K562 (cell line): ENCODE data around the gene ZC3HAV1L. TPM values are rescaled to one million over a fixed set of nuclear protein-coding genes. Genes with fewer than 3 reads are reported as not detected.
A peak's percentile ranks its signal among the peaks of the same experiment; 100 is the strongest.

Source experiments
- ATAC-seq: fragments of 200-7000 bp; cut with Tn5 transposase; 3 replicates; pipeline ENCODE4 v1.9.1; 2020; ENCODE audit warnings: moderate library complexity
- BruUV-seq: library from RNA; stranded (reverse); fragments of 400-500 nt; replicated peaks from 2 replicates; lab custom pipeline; 2021; lab: Mats Ljungman, UMichigan
- CTCF ChIA-PET: fragments of 300-600 bp; formaldehyde crosslinking; extraction: SDS; loops from one replicate; lab custom pipeline; 2021; ENCODE audit warnings: low intra/inter-chr PET ratio; lab: Yijun Ruan, JAX
- POLR2A ChIA-PET: fragments of 300-600, 350-650 bp; sonication (Branson Sonifier 250); formaldehyde crosslinking; extraction: SDS; loops from one replicate; lab custom pipeline; 2021; ENCODE audit warnings: antibody characterized with exemption, inconsistent platforms; lab: Yijun Ruan, JAX
- DNase-seq, 4 experiments: peaks; one replicate each; pipeline versions ENCODE4 v3.0.0 to v3.0.0-alpha.2; 2011 to 2018; ENCODE audit warnings: low spot score in 3 of 4, mixed read lengths in 3 of 4; ENCODE audit errors: extremely low read depth in 1 of 4
- FAIRE-seq: peaks from 2 replicates; lab custom pipeline; 2011; peaks lifted over from hg19 to GRCh38; lab: Jason Lieb, UNC
- H2AFZ ChIP-seq: 2 replicates; pipeline ENCODE4 v1.6.0; 2011; ENCODE audit warnings: low read depth, low read length, control low read depth, inconsistent platforms
- H3K27ac ChIP-seq: fragments of 200-600 bp; 3 replicates; pipeline ENCODE4 v1.8.0; 2011; ENCODE audit warnings: low read depth, mild to moderate bottlenecking, control low read depth, inconsistent platforms, low read length, moderate library complexity, mixed read lengths; ENCODE audit errors: extremely low read depth
- H3K27me3 ChIP-seq, 2 experiments: fragments of 300-600 bp in 1 of 2; 2 replicates in 1 of 2; 3 replicates in 1 of 2; pipeline versions ENCODE4 v1.6.0 to v1.8.0; 2011; ENCODE audit warnings: inconsistent platforms in 2 of 2, low read length in 2 of 2, mild to moderate bottlenecking in 1 of 2, mixed read lengths in 1 of 2, moderate library complexity in 1 of 2; ENCODE audit not compliant: control insufficient read depth in 2 of 2, insufficient read depth in 2 of 2
- H3K36me3 ChIP-seq: fragments of 300-600 bp; 3 replicates; pipeline ENCODE4 v1.8.0; 2011; ENCODE audit warnings: mild to moderate bottlenecking, low read length, inconsistent platforms; ENCODE audit not compliant: control insufficient read depth, insufficient read depth
- H3K4me1 ChIP-seq, 2 experiments: fragments of 200-600 bp in 1 of 2; replicated peaks in 1 of 2; 2 replicates in 1 of 2; 3 replicates in 1 of 2; pipeline versions ENCODE4 v1.5.1 to v1.8.0; 2011; ENCODE audit warnings: inconsistent platforms in 2 of 2, low read length in 2 of 2, mild to moderate bottlenecking in 1 of 2, mixed read lengths in 1 of 2, moderate library complexity in 1 of 2; ENCODE audit not compliant: control insufficient read depth in 2 of 2, insufficient read depth in 2 of 2
- H3K4me2 ChIP-seq: 2 replicates; pipeline ENCODE4 v1.6.1; 2011; ENCODE audit warnings: low read length, control low read depth, inconsistent platforms, mixed read lengths; ENCODE audit not compliant: insufficient read depth
- H3K4me3 ChIP-seq: fragments of 200-600 bp; sonication (generic), shearing (Covaris generic); 2 replicates; pipeline ENCODE4 v1.5.1; 2016; ENCODE audit warnings: control low read depth, inconsistent platforms
- H3K79me2 ChIP-seq: fragments of 200-600 bp; 3 replicates; pipeline ENCODE4 v1.8.0; 2011; ENCODE audit warnings: low read length, inconsistent platforms; ENCODE audit not compliant: control insufficient read depth, insufficient read depth
- H3K9ac ChIP-seq, 2 experiments: 2 replicates each; pipeline versions ENCODE4 v1.6.0 to v1.6.1; 2011; ENCODE audit warnings: low read depth in 2 of 2, low read length in 2 of 2, control low read depth in 1 of 2, inconsistent platforms in 1 of 2, mild to moderate bottlenecking in 1 of 2, mixed read lengths in 1 of 2; ENCODE audit not compliant: insufficient read depth in 1 of 2
- H3K9me1 ChIP-seq: one replicate; pipeline ENCODE4 v1.6.0; 2011; ENCODE audit warnings: inconsistent platforms, mild to moderate bottlenecking, low read length, moderate library complexity; ENCODE audit not compliant: control insufficient read depth, insufficient read depth
- H3K9me3 ChIP-seq: replicated peaks from 2 replicates; pipeline ENCODE4 v1.5.1; 2011; ENCODE audit warnings: low read depth, low read length, inconsistent platforms; ENCODE audit not compliant: control insufficient read depth, insufficient read depth
- H4K20me1 ChIP-seq: replicated peaks from 2 replicates; pipeline ENCODE4 v1.6.1; 2011; ENCODE audit warnings: low read length, inconsistent platforms, mixed read lengths; ENCODE audit not compliant: control insufficient read depth, insufficient read depth
- ARID1B ChIP-seq: fragments of 450-650 bp; IDR thresholded peaks from 2 replicates; pipeline ENCODE4 v1.6.1; 2016; ENCODE audit warnings: antibody characterized with exemption, mild to moderate bottlenecking, inconsistent platforms
- CTBP1 ChIP-seq: fragments of 450-650 bp; IDR thresholded peaks from 2 replicates; pipeline ENCODE4 v1.6.1; 2016; ENCODE audit warnings: borderline replicate concordance
- DPF2 ChIP-seq: fragments of 450-650 bp; IDR thresholded peaks from 2 replicates; pipeline ENCODE4 v1.6.1; 2016
- FOSL1 ChIP-seq: fragments of 200-800 bp; sonication (Bioruptor generic); conservative IDR thresholded peaks from 2 replicates; pipeline ENCODE4 v1.6.1; 2016; ENCODE audit warnings: missing genetic modification characterization, missing compliant biosample characterization
- HINFP ChIP-seq: fragments of 450-650 bp; conservative IDR thresholded peaks from 2 replicates; pipeline ENCODE4 v1.6.1; 2016; ENCODE audit warnings: missing genetic modification characterization, low read depth, mild to moderate bottlenecking, control low read depth, missing compliant biosample characterization
- MEF2D ChIP-seq: conservative IDR thresholded peaks from 2 replicates; pipeline ENCODE4 v1.6.1; 2016; ENCODE audit warnings: low read depth, missing genetic modification characterization, missing compliant biosample characterization
- MLX ChIP-seq, 2 experiments: fragments of 450-650 bp in 1 of 2; sonication (generic) in 1 of 2; formaldehyde crosslinking; conservative IDR thresholded peaks; 2 replicates each; pipeline versions ENCODE4 v1.4.0 to v1.8.1; 2020 to 2022; ENCODE audit warnings: mild to moderate bottlenecking in 1 of 2, missing genetic modification reagents in 1 of 2
- MNT ChIP-seq, 2 experiments: fragments of 450-650 bp; conservative IDR thresholded peaks; 2 replicates each; pipeline ENCODE4 v1.6.1; 2017; ENCODE audit warnings: mild to moderate bottlenecking in 2 of 2, moderate library complexity in 2 of 2
- NFE2 ChIP-seq: IDR thresholded peaks from 2 replicates; pipeline ENCODE4 v1.6.1; 2014; ENCODE audit warnings: antibody characterized with exemption, low read depth
- TBL1XR1 ChIP-seq, 2 experiments: IDR thresholded peaks; 2 replicates each; pipeline ENCODE4 v1.6.1; 2012; ENCODE audit warnings: improper control_type of control experiment in 2 of 2, low read length in 2 of 2, mild to moderate bottlenecking in 1 of 2
- TEAD2 ChIP-seq: fragments of 450-650 bp; IDR thresholded peaks from 2 replicates; pipeline ENCODE4 v1.6.1; 2016; ENCODE audit warnings: missing genetic modification characterization, control low read depth, missing compliant biosample characterization
- TRIM24 ChIP-seq, 2 experiments: fragments of 450-650 bp; IDR thresholded peaks; 2 replicates each; pipeline ENCODE4 v1.6.1; 2016
- ZC3H11A ChIP-seq: IDR thresholded peaks from 2 replicates; pipeline ENCODE4 v1.6.1; 2012; ENCODE audit warnings: low read depth, low read length, improper control_type of control experiment
- ZEB2 ChIP-seq: fragments of 450-650 bp; IDR thresholded peaks from 2 replicates; pipeline ENCODE4 v1.6.1; 2016
- WGBS: fragments of 100-300 bp; shearing (Covaris generic); methylation state at CpG from one replicate; pipeline ENCODE4 v1.1.6; 2016; ENCODE audit warnings: low coverage, mixed read lengths; ENCODE audit not compliant: insufficient coverage; ENCODE audit errors: missing lambda C conversion rate; 5-methylcytosine and 5-hydroxymethylcytosine counted together
- in situ Hi-C: fragments of 300-500 bp; cut with MboI; formaldehyde crosslinking; loops from 4 replicates; pipeline ENCODE4 v1.15.0; 2018; ENCODE audit warnings: inconsistent platforms, mixed read lengths
- intact Hi-C: fragments of 100-400 bp; cut with micrococcal nuclease; formaldehyde crosslinking; loops from 2 replicates; pipeline ENCODE4 v1.14.2; 2022
- polyA plus RNA-seq, 8 experiments: library from polyadenylated mRNA; depleted of rRNA in 4 of 8; stranded (reverse) in 5 of 8; unstranded in 3 of 8; fragments of >200 nt; fragmentation: Nextera tagmentation in 2 of 8; fragmentation: Illumina TruSeq in 1 of 8; extraction: Ambion mirVana in 2 of 8; extraction: Trizol in 1 of 8; gene quantifications; 2 replicates each; pipeline versions ENCODE4 v1.2.1 to v1.2.3, GENCODE V29; 2011 to 2014; ENCODE audit warnings: inconsistent platforms in 1 of 8, missing spikeins in 1 of 8
- total RNA-seq, 7 experiments: library from RNA; depleted of rRNA in 6 of 7; stranded (reverse); fragments of >200 nt in 6 of 7; fragmentation: Illumina TruSeq in 2 of 7; extraction: Trizol in 2 of 7; gene quantifications; 2 replicates each; pipeline versions ENCODE4 v1.2.1 to v1.2.3, GENCODE V29; 2011 to 2021; ENCODE audit warnings: low replicate concordance in 1 of 7
- TF ChIP-seq, protein P1 (sequence below): fragments of 450-650 bp; IDR thresholded peaks from 2 replicates; pipeline ENCODE4 v1.6.1; 2016; ENCODE audit warnings: antibody characterized with exemption

Gene ZC3HAV1L
- total and polyA plus RNA-seq, 9 of the 15 experiments (the other 6 are each of a cell fraction or from before 2014, with no cell fraction given) = not detected

DNA sequence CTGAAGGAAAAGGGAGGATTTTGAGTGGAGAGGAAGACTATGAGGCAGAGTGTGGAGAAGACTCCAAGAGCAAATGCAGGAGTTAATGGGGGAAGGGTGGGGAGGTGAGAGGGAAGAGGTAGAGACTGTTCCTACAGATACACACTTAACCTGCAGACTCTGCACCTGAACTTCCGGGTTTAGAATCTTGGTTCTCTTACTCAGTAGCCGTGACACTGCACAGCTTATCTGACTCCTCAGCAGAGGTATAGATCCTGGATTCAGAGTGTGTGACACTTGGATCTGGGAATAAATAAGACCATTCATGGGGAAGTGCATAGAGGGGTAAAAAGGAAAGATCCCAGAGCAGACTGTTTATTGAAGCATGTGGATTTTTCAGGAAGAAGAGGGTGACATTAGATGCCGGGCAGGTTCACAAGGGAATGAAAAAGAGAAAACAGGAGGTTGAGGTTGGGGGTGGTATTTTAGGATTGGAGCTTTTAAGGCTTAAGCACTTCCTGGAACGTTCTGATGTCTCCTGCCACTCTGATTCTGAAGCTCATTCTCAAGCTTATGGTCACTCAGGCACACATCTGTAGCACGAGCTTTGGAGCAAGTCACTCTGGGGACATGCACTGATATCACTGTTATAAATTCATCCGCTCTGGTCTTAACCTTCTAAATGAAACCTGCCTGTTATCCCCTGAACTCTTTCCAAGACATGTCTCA, 5.7 kb upstream of the ZC3HAV1L start:
- BruUV-seq = no TSS peak
- Histone ChIP-seq H2AFZ (peak overlapping the region; percentile 14; the same call in 1 of the 2 replicates), H3K27ac (no peak overlapping the region), H3K4me3 (no peak overlapping the region), H3K9me1 (no peaks in the 10 kb centered on the region), H3K9ac (0 out of 4 replicates have a peak overlapping the region, but pooled peaks of 1 of the 2 experiments have one; percentile 36), H3K9me3 (no peaks in the 10 kb centered on the region), H3K4me2 (no peak overlapping the region), H3K36me3 (peaks cover 17% of the 10 kb centered on the region), H4K20me1 (no peaks in the 10 kb centered on the region), H3K4me1 (peaks cover 7 to 33% of the 10 kb centered on the region in 2 experiments), H3K79me2 (no peaks in the 10 kb centered on the region), H3K27me3 (0 out of 5 replicates have a peak, but pooled peaks cover 0 to 3% of the 10 kb centered on the region in 2 experiments)
- in situ Hi-C loops = no loop called here
- 26% methylated on average over 6 of the region's 6 CpGs for WGBS
- ChIA-PET POLR2A (interaction anchor here (0.5 to 1.2 kb wide), 4 partner anchors 19 to 197 kb away, joined by 3 to 4 read pairs (median 3); no protein-coding TSS in a partner anchor), CTCF (no interaction called here)
- DNase-seq (peak in 1 of 4 experiments; percentile 40), FAIRE-seq (no peak), ATAC-seq (peak; percentile 40)
- intact Hi-C loops = no loop called here
- TF ChIP-seq ZC3H11A (0 out of 2 replicates have a peak, but pooled peaks have one; percentile 36), DPF2 (peak; percentile 63), HINFP (tag) (0 out of 2 replicates have a peak, but pooled peaks have one; percentile 4), MNT (conservative IDR thresholded peaks at IDR 0.05) (peak in 1 of 2 experiments; percentile 22; a peak in 1 of 4 replicates), MEF2D (0 out of 2 replicates have a peak, but pooled peaks have one; percentile 35), FOSL1 (no peak), TEAD2 (tag) (0 out of 2 replicates have a peak, but pooled peaks have one; percentile 22), TBL1XR1 (IDR thresholded peaks at IDR 0.05; ENCODE audit: low read length in 2 of 2) (0 out of 4 replicates have a peak, but pooled peaks of 1 of the 2 experiments have one; percentile 23), NFE2 (peak; percentile 36; the same call in 1 of the 2 replicates), TRIM24 (IDR thresholded peaks at IDR 0.05) (0 out of 4 replicates have a peak, but pooled peaks of 1 of the 2 experiments have one; percentile 13), ARID1B (peak; percentile 49), MLX (CRISPR knock-in tag; conservative IDR thresholded peaks at IDR 0.05) (no peak), CTBP1 (no peak), ZEB2 (peak; percentile 51)
- TF ChIP-seq, protein P1, sequence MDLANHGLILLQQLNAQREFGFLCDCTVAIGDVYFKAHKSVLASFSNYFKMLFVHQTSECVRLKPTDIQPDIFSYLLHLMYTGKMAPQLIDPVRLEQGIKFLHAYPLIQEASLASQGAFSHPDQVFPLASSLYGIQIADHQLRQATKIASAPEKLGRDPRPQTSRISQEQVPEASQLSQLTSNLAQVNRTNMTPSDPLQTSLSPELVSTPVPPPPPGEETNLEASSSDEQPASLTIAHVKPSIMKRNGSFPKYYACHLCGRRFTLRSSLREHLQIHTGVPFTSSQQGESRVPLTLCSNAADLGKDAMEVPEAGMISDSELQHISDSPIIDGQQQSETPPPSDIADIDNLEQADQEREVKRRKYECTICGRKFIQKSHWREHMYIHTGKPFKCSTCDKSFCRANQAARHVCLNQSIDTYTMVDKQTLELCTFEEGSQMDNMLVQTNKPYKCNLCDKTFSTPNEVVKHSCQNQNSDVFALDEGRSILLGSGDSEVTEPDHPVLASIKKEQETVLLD = peak; percentile 13; the same call in 1 of the 2 replicates
